Esophagus muscularis mucosa (tissue), 3 donors: ENCODE measurements around the gene MFSD6.

Experiments
- POLR2A ChIP-seq: fragments of 450-650 bp; IDR thresholded peaks from one replicate; pipeline ENCODE4 v1.6.1; 2017; ENCODE audit warnings: antibody characterized with exemption, moderate library complexity, mild to moderate bottlenecking, low read depth
- TF ChIP-seq, protein P1 (sequence below), 3 experiments: fragments of 200-600 bp in 2 of 3; fragments of 450-650 bp in 1 of 3; sonication (generic) in 2 of 3; IDR thresholded peaks; one replicate each; pipeline ENCODE4 v1.5.1; 2017 to 2019; ENCODE audit warnings: antibody characterized with exemption in 3 of 3, mild to moderate bottlenecking in 2 of 3, moderate library complexity in 1 of 3

DNA sequence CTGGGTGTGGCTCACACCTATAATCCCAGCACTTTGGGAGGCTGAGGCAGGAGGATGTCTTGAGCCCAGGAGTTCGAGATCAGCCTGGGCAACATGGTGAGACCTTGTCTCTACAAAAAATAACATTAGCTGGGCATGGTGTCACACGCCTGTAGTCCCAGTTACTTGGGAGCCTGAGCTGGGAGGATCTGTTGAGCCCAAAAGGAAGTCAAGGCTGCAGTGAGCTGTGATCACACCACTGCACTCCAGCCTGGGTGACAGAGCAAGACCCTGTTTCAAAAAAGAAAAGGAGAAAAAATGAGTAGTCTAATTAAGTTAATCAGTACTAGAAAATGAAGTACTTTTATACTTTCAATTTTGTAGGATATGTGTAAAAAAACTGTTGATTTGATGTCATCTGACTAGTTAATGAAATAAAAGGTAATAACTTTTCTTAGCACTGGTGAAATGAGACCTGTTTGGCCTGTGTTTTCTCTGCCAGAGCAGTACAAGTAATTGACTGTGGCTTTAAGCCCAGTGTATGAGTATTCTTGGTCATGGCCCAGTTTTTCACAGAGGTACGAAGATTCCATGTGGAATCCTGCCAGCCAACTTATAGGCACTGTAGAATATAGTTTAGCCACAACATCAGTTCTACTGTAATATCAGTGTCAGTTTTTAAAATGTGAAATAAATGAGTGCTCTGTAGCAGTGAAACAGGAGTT, 35.8 kb downstream of the MFSD6 start:
- TF ChIP-seq, protein P1, sequence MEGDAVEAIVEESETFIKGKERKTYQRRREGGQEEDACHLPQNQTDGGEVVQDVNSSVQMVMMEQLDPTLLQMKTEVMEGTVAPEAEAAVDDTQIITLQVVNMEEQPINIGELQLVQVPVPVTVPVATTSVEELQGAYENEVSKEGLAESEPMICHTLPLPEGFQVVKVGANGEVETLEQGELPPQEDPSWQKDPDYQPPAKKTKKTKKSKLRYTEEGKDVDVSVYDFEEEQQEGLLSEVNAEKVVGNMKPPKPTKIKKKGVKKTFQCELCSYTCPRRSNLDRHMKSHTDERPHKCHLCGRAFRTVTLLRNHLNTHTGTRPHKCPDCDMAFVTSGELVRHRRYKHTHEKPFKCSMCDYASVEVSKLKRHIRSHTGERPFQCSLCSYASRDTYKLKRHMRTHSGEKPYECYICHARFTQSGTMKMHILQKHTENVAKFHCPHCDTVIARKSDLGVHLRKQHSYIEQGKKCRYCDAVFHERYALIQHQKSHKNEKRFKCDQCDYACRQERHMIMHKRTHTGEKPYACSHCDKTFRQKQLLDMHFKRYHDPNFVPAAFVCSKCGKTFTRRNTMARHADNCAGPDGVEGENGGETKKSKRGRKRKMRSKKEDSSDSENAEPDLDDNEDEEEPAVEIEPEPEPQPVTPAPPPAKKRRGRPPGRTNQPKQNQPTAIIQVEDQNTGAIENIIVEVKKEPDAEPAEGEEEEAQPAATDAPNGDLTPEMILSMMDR (IDR thresholded peaks at IDR 0.05), result no peak
- TF ChIP-seq POLR2A, result no peak
